HG02981 (cell line): ENCODE measurements around the gene PLXNA4.
"Not testable (repeated sequence)": the region's sequence is repeated elsewhere in the genome, so short reads cannot be mapped to it uniquely, and the experiment has no call there.

Experiments used
- ATAC-seq: cut with Tn5 transposase; IDR thresholded peaks from one replicate; pipeline ENCODE4 v1.9.1; 2021; ENCODE audit warnings: mild to moderate bottlenecking, moderate library complexity; ENCODE audit not compliant: unreplicated experiment

PLXNA4 gene

GRCh38 chr7:132187869-132188789, 388.1 kb downstream of the PLXNA4 start:
- ATAC-seq: no peak

- no peak for ATAC-seq
Observed at GRCh38 chr7:132187391-132187790, 388.9 kb downstream of the PLXNA4 start.

- ATAC-seq: no peak
Observed at GRCh38 chr7:132185150-132185549, 391.1 kb downstream of the PLXNA4 start.

- no peak for ATAC-seq
Observed at GRCh38 chr7:132183781-132184380, 392.4 kb downstream of the PLXNA4 start.

GRCh38 chr7:132182992-132183391, 393.3 kb downstream of the PLXNA4 start:
- no peak for ATAC-seq

GRCh38 chr7:132181946-132182685, 394.2 kb downstream of the PLXNA4 start:
- ATAC-seq: no peak

GRCh38 chr7:132181371-132181770, 394.9 kb downstream of the PLXNA4 start:
- ATAC-seq: no peak

GRCh38 chr7:132180481-132180880, 395.8 kb downstream of the PLXNA4 start:
- ATAC-seq: no peak

- ATAC-seq: no peak
Observed at GRCh38 chr7:132179681-132180080, 396.6 kb downstream of the PLXNA4 start.

GRCh38 chr7:132179080-132179430, 397.2 kb downstream of the PLXNA4 start:
- no peak for ATAC-seq

- ATAC-seq: not testable (repeated sequence)
Observed at GRCh38 chr7:132178402-132179079, 397.7 kb downstream of the PLXNA4 start.

- ATAC-seq: no peak
Observed at GRCh38 chr7:132177708-132178401, 398.4 kb downstream of the PLXNA4 start.

- no peak for ATAC-seq
Observed at GRCh38 chr7:132176719-132177118, 399.6 kb downstream of the PLXNA4 start.

- ATAC-seq: no peak
Observed at GRCh38 chr7:132171130-132171576, 405.1 kb downstream of the PLXNA4 start.

- ATAC-seq: no peak
Observed at GRCh38 chr7:132169730-132170129, 406.5 kb downstream of the PLXNA4 start.

- ATAC-seq: no peak
Observed at GRCh38 chr7:132168239-132168638, 408.0 kb downstream of the PLXNA4 start.

- ATAC-seq: not testable (repeated sequence)
Observed at GRCh38 chr7:132165695-132166094, 410.6 kb downstream of the PLXNA4 start.

GRCh38 chr7:132164558-132165125, 411.6 kb downstream of the PLXNA4 start:
- ATAC-seq: no peak

GRCh38 chr7:132162556-132163144, 413.6 kb downstream of the PLXNA4 start:
- no peak for ATAC-seq

GRCh38 chr7:132161976-132162375, 414.3 kb downstream of the PLXNA4 start:
- ATAC-seq: no peak
